Heart right ventricle (tissue), 16 donors: Measurements from ENCODE around the gene NFKB1. TPM values are rescaled to one million over a fixed set of nuclear protein-coding genes. Genes with fewer than 3 reads are reported as not detected.

ENCODE experiments used
- ATAC-seq, 8 donors: fragments of 200-7000 bp; cut with Tn5 transposase; one replicate each; pipeline ENCODE4 v1.9.1; 2020; ENCODE audit warnings: mild to moderate bottlenecking in 8 of 8, moderate library complexity in 8 of 8, moderate number of reproducible peaks in 1 of 8
- DNase-seq, 2 donors: peaks; one replicate each; pipeline ENCODE4 v3.0.0-alpha.2; 2020
- H3K27ac ChIP-seq, 10 donors: fragments of 200-600 bp; sonication (generic) in 2 of 10; one replicate each; pipeline versions ENCODE4 v1.5.0 to v1.8.0; 2020 to 2022; ENCODE audit warnings: mild to moderate bottlenecking in 3 of 10
- H3K27me3 ChIP-seq, 7 donors: fragments of 200-600 bp; one replicate each; pipeline ENCODE4 v1.8.0; 2021 to 2022; ENCODE audit warnings: mild to moderate bottlenecking in 2 of 7
- H3K36me3 ChIP-seq, 9 donors: fragments of 200-600 bp; sonication (generic) in 1 of 9; one replicate each; pipeline versions ENCODE4 v1.5.0 to v1.8.0; 2020 to 2022; ENCODE audit warnings: mild to moderate bottlenecking in 2 of 9
- H3K4me1 ChIP-seq, 9 donors: fragments of 200-600 bp; sonication (generic) in 1 of 9; one replicate each; pipeline versions ENCODE4 v1.5.0 to v1.8.0; 2020 to 2022; ENCODE audit warnings: mild to moderate bottlenecking in 4 of 9
- H3K4me3 ChIP-seq, 10 donors: fragments of 200-600 bp; sonication (generic) in 2 of 10; one replicate each; pipeline versions ENCODE4 v1.5.0 to v1.8.0; 2020 to 2022; ENCODE audit warnings: mild to moderate bottlenecking in 7 of 10, moderate library complexity in 2 of 10
- H3K9me3 ChIP-seq, 11 donors: fragments of 200-600 bp in 10 of 11; sonication (generic) in 2 of 11; one replicate each; pipeline versions ENCODE4 v1.5.0 to v1.8.0; 2013 to 2022; ENCODE audit warnings: mild to moderate bottlenecking in 2 of 11, control low read depth in 1 of 11, moderate library complexity in 1 of 11
- WGBS, 2 donors: extraction: QIAGEN DNeasy Blood & Tissue Kit; methylation state at CpG; one replicate each; pipeline ENCODE4 v1.1.7; 2013; ENCODE audit warnings: inconsistent platforms in 1 of 2; 5-methylcytosine and 5-hydroxymethylcytosine counted together
- intact Hi-C, 10 donors: fragments of 100-400 bp; cut with DNase I; formaldehyde crosslinking; loops; one replicate each; pipeline versions ENCODE4 v1.11.1 to v1.14.2; 2022
- polyA plus RNA-seq, 2 donors: library from polyadenylated mRNA; stranded (reverse); fragments of 200-250 nt; gene quantifications; one replicate each; pipeline ENCODE4 v1.2.3, GENCODE V29; 2013
- total RNA-seq, 10 donors: library from RNA; stranded (reverse); fragmentation: NEBNext Ultra II Directional in 3 of 10; extraction: Animal tissue kit (Norgen Biotek cat#: 25700) in 3 of 10; gene quantifications; one replicate each; pipeline versions ENCODE4 v1.2.1 to v1.2.4, GENCODE V29; 2021 to 2023
- TF ChIP-seq, protein P1 (sequence below), 9 donors: fragments of 200-600 bp; sonication (generic) in 2 of 9; IDR thresholded peaks; one replicate each; pipeline versions ENCODE4 v1.5.0 to v1.8.0; 2021 to 2022; ENCODE audit warnings: antibody characterized with exemption in 9 of 9, mild to moderate bottlenecking in 5 of 9, moderate library complexity in 1 of 9
- donor health status: Arrhythmogenic right ventricular cardiomyopathy.
- donor health status: ischemic (EF 13 %, LVEDD 7.1; RV severe dilation, severe dysfunction).
- donor health status: healthy with polysubstance abuse.
- donor health status: DM: no; HTN: yes; CAD: no.
- donor health status: DM: no; HTN: no; CAD: no.
- donor health status: ischemic (EF 25% LVEDD 6.9; RV normal size, moderate dysfunction).
- donor health status: ischemic (EF 25% LVEDD 5.7; RV mildly dilated, moderate dysfunction).
- donor health status: healthy.
- donor health status: DM: yes; HTN: yes; CAD: no.
- donor health status: Ischemic cardiomyopathy.
- donor health status: ischemic (EF 35%, LVEDD 5.7; RV mildly dilated, moderate dysfunction).
- donor health status: nonischemic (EF 11% LVEDD 7.7; RV severe dilation, severe dysfunction).
- donor health status: DM: yes; HTN: yes; CAD: no.
- donor health status: PGD.
- donor health status: ischemic (EF 29% LVEDD 5.4; RV normal size, mild dysfunction).
- donor health status: nonischemic (EF 23%, LVEDD 6.1; RV moderate dilation, normal function).

The NFKB1 gene
- total and polyA plus RNA-seq, 12 donors, result 4.5 to 30.3 (median 19.9) TPM

DNA sequence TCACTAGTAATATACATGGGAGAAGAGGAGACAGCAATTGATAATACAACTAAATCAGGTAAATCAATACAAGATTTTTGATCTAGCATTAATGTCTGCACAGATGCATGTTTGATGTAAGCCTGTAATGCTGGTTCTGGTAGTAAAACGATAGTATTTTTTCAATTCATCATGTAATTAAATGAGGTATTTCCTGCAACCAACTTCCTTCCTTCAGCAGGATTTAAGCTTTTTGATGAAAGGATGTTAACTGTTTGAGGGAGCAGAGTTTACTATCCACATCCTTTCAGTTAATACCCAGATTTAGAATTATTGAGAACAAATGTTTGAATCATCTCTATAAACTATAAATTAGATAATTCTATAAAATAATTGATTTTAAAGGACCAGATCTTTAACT is 31.4 kb upstream of the NFKB1 start:
- TF ChIP-seq, protein P1, sequence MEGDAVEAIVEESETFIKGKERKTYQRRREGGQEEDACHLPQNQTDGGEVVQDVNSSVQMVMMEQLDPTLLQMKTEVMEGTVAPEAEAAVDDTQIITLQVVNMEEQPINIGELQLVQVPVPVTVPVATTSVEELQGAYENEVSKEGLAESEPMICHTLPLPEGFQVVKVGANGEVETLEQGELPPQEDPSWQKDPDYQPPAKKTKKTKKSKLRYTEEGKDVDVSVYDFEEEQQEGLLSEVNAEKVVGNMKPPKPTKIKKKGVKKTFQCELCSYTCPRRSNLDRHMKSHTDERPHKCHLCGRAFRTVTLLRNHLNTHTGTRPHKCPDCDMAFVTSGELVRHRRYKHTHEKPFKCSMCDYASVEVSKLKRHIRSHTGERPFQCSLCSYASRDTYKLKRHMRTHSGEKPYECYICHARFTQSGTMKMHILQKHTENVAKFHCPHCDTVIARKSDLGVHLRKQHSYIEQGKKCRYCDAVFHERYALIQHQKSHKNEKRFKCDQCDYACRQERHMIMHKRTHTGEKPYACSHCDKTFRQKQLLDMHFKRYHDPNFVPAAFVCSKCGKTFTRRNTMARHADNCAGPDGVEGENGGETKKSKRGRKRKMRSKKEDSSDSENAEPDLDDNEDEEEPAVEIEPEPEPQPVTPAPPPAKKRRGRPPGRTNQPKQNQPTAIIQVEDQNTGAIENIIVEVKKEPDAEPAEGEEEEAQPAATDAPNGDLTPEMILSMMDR (IDR thresholded peaks at IDR 0.05), result no peak
- intact Hi-C loops, result no loop called here
- DNase-seq (no peak), ATAC-seq (no peak)
- 19 to 45% methylated on average over 1 of the region's 1 CpG for WGBS, 2 donors
- no peak overlapping the region for H3K27ac ChIP-seq
- H3K9me3 ChIP-seq, result peaks cover 0 to 4% (median 0%) of the 10 kb centered on the region in 11 donors
- H3K36me3 ChIP-seq, result no peaks in the 10 kb centered on the region
- H3K27me3 ChIP-seq, result no peaks in the 10 kb centered on the region
- no peaks in the 10 kb centered on the region for H3K4me1 ChIP-seq
- H3K4me3 ChIP-seq, result no peak overlapping the region

DNA sequence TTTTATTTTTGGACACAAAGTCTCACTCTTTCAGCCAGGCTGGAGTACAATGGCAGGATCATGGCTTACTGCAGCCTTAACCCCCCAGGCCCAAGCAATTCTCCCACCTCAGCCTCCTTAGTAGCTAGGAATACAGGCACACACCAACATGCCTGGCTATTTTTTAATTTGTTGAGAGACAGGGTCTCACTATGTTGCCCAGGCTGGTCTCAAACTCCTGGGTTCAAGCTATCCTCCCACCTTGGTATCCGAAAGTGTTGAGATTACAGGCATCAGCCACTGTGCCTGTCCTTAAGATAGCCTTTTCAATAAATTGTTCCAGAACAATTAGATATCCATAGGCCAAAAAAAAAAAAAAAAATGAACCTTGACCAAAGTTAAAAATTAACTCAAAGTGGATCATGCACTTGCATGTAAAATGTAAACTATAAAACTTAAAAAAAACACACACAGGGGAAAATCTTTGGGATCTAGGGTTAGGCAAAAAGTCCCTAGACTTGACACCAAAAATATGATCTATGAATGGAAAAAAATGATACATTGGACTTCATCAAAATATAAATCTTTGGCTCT is 28.6 kb upstream of the NFKB1 start:
- no peak for ATAC-seq

DNA sequence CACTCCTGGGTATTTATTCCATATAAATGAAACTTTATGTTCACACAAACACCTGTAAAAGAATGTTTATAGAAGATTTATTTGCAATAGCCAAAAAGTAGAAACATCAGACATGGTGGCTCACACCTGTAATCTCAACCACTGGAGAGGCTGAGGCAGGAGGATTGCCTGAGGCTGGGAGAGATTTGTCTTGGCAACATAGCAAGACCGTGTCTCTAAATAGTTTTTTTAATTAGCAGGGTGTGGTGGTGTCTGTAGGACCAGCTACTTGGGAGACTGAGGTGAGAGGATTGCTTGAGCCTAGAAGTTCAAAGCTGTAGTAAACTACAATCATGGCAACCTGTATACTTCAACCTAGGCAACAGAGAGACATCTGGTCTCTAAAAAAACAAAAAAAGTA is 27.7 kb upstream of the NFKB1 start:
- no peaks in the 10 kb centered on the region for H3K4me1 ChIP-seq
- no peak overlapping the region for H3K27ac ChIP-seq
- H3K27me3 ChIP-seq, result no peaks in the 10 kb centered on the region
- intact Hi-C loops, result no loop called here
- H3K4me3 ChIP-seq, result no peak overlapping the region
- 69% methylated on average over 1 of the region's 1 CpG for WGBS, 2 donors
- no peak for ATAC-seq
- TF ChIP-seq, protein P1 (IDR thresholded peaks at IDR 0.05), result no peak
- H3K9me3 ChIP-seq, result peaks cover 0 to 38% (median 9%) of the 10 kb centered on the region in 11 donors
- no peak for DNase-seq
- H3K36me3 ChIP-seq, result no peaks in the 10 kb centered on the region

More for the DNA sequence above, 28.6 kb upstream of the NFKB1 start:
- Histone ChIP-seq H3K36me3 (no peaks in the 10 kb centered on the region), H3K9me3 (peaks cover 0 to 30% (median 9%) of the 10 kb centered on the region in 11 donors), H3K27me3 (no peaks in the 10 kb centered on the region), H3K4me1 (no peaks in the 10 kb centered on the region), H3K4me3 (no peak overlapping the region), H3K27ac (no peak overlapping the region)
- 85 to 93% methylated on average over 1 of the region's 1 CpG for WGBS, 2 donors
- intact Hi-C loops, result no loop called here
- TF ChIP-seq, protein P1 (IDR thresholded peaks at IDR 0.05), result no peak
- no peak for DNase-seq

DNA sequence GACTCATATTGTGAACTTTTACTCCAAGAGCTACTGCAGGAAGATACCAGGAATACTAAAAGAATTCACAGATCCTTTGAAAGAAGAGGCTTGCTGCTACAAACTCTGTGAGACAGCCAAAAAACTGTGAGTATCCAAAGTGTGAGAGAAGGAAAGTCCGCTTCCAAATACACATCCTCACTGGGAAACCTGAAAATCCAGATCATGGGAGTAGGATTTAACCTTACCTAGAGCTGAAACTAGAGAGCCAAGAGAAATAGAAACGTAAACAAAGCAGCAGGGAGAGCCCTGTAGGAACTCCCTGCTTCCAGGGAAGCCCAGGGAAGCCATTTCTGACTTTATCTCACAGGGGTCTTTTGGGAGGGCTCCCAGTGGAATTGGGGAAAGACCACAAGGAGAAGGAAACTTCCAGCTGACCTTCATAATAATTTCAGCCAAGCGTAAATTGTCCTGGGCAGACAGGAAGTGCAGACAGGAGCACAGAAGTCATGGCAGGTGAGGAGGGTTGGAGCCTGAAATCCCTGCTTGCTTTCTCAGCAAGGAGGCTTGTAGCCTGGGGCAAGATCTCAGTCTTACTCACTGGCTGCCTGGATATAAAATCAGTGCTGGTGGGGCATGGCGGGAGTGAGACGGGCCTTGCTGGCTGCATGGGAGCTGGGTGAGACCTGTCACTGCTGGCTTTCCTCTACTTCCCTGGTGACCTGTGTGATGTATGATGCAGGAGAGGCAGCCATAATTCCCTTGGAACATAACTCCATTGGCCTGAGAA is 26.2 kb upstream of the NFKB1 start:
- ATAC-seq, result no peak
- H3K27me3 ChIP-seq, result no peaks in the 10 kb centered on the region
- intact Hi-C loops, result no loop called here
- no peak overlapping the region for H3K27ac ChIP-seq
- no peak overlapping the region for H3K4me3 ChIP-seq
- H3K4me1 ChIP-seq, result no peaks in the 10 kb centered on the region
- WGBS, 2 donors, result 89 to 90% methylated on average over 5 of the region's 5 CpGs
- DNase-seq, result no peak
- H3K36me3 ChIP-seq, result no peaks in the 10 kb centered on the region
- H3K9me3 ChIP-seq, result peaks cover 0 to 51% (median 11%) of the 10 kb centered on the region in 11 donors
- TF ChIP-seq, protein P1 (IDR thresholded peaks at IDR 0.05), result no peak
